NB4 (cell line): ENCODE measurements around the gene NBR1.

Experiments
- POLR2A ChIP-seq: IDR thresholded peaks from 2 replicates; pipeline ENCODE4 v1.6.1; 2011; ENCODE audit warnings: mild to moderate bottlenecking; ENCODE audit not compliant: insufficient read length; ENCODE audit errors: extremely low read depth
- TF ChIP-seq, protein P1 (sequence below): IDR thresholded peaks from one replicate; pipeline ENCODE4 v1.5.1; 2012; ENCODE audit warnings: low read depth, low read length
- TF ChIP-seq, protein P2 (sequence below): IDR thresholded peaks from 2 replicates; pipeline ENCODE4 v1.6.1; 2011; ENCODE audit warnings: low read depth, low read length

GRCh38 chr17:43200127-43200526, 29.1 kb downstream of the NBR1 start:
- TF ChIP-seq POLR2A, result no peak
- TF ChIP-seq, protein P1, sequence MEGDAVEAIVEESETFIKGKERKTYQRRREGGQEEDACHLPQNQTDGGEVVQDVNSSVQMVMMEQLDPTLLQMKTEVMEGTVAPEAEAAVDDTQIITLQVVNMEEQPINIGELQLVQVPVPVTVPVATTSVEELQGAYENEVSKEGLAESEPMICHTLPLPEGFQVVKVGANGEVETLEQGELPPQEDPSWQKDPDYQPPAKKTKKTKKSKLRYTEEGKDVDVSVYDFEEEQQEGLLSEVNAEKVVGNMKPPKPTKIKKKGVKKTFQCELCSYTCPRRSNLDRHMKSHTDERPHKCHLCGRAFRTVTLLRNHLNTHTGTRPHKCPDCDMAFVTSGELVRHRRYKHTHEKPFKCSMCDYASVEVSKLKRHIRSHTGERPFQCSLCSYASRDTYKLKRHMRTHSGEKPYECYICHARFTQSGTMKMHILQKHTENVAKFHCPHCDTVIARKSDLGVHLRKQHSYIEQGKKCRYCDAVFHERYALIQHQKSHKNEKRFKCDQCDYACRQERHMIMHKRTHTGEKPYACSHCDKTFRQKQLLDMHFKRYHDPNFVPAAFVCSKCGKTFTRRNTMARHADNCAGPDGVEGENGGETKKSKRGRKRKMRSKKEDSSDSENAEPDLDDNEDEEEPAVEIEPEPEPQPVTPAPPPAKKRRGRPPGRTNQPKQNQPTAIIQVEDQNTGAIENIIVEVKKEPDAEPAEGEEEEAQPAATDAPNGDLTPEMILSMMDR, result no peak
- TF ChIP-seq, protein P2, sequence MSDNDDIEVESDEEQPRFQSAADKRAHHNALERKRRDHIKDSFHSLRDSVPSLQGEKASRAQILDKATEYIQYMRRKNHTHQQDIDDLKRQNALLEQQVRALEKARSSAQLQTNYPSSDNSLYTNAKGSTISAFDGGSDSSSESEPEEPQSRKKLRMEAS, result no peak
